Dendritic cell treated with granulocyte-macrophage colony-stimulating factor and Interleukin-4, amounts not matched to agents 40 ng/mL and 50 ng/mL, for 4 days (primary cell): Measurements from ENCODE around the gene PHYKPL.
"Not testable (repeated sequence)": the region's sequence is repeated elsewhere in the genome, so short reads cannot be mapped to it uniquely, and the experiment has no call there.

Experiments used
- H3K27ac Mint-ChIP-seq: one replicate; pipeline ENCODE4 v1.8.0; 2022; ENCODE audit warnings: mild to moderate bottlenecking, mixed read lengths
- H3K27me3 Mint-ChIP-seq: one replicate; pipeline ENCODE4 v1.8.0; 2022; ENCODE audit warnings: mild to moderate bottlenecking, mixed read lengths
- H3K36me3 Mint-ChIP-seq: one replicate; pipeline ENCODE4 v1.8.0; 2022; ENCODE audit warnings: low read depth, mixed read lengths
- H3K4me1 Mint-ChIP-seq: one replicate; pipeline ENCODE4 v1.8.0; 2022; ENCODE audit warnings: low read depth, mixed read lengths
- H3K4me3 Mint-ChIP-seq: one replicate; pipeline ENCODE4 v1.8.0; 2022; ENCODE audit warnings: mild to moderate bottlenecking, moderate library complexity, mixed read lengths
- H3K9me3 Mint-ChIP-seq: one replicate; pipeline ENCODE4 v1.8.0; 2022; ENCODE audit warnings: mixed read lengths
- intact Hi-C: fragments of 100-400 bp; cut with micrococcal nuclease; formaldehyde crosslinking; loops from one replicate; pipeline ENCODE4 v1.15.0; 2022

The PHYKPL gene

DNA sequence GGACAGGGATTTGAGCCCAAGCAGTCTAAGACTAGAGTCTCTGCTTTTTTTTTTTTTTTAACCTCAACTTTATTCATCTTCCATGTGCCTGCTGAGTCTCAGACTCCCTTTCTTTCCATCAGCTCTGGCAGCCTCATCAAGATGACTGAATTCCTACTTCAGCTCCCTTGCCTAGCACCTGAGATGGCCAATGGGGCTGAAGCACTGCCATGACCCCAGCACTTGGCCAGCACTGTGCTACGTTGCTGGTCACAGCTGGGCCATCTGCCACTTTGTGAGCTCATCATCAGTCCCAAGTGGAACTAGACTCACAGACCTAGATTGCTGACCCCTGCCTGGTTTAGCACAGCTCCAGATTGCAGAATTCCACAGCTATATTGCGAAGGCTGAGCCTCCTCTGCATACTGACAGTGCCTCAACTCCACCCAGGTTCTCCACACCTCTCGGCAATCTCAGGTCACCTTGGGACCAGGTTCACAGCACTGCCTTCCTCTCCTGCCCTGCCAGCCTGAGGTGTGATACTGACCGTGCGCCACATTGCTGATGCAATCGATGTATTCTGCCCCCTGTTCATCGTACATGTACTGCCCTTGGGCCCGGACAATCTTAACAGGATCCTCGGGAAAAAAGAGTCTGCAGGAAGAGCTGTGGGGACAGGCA lies 1.6 kb downstream of the PHYKPL start:
- Mint-ChIP-seq H3K4me1 (peaks cover 78% of the 10 kb centered on the region), H3K27me3 (no peaks in the 10 kb centered on the region)

DNA sequence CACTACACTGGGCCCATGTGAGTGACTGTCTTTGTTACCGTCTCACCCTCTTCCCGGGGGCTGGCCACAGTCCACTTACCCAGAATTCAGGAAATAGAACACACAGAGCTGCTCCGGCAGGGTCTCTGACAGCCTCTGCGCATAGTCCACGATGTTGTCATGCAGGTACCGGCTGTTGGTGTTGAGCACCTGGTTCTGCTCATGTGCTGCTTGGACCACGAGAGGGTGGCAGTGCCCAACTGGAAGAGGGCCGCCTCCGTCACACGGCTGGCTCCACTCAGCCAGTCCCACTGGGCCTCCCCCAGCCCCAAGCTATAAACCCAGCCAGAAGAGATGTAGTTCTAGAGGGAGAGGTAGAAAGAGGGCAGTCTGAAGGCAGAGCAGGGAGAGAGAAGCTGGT lies 2.7 kb downstream of the PHYKPL start:
- no peaks in the 10 kb centered on the region for H3K27me3 Mint-ChIP-seq
- H3K4me1 Mint-ChIP-seq: peaks cover 70% of the 10 kb centered on the region
- H3K4me3 Mint-ChIP-seq: no peak overlapping the region
- intact Hi-C loops: loop anchor here (5.0 kb wide), 2 partner anchors 362 to 1583 kb away; partner anchors contain the start of genes COL23A1 and TSPAN17
- H3K36me3 Mint-ChIP-seq: peaks cover 72% of the 10 kb centered on the region
- H3K27ac Mint-ChIP-seq: peak overlapping the region; percentile 1
- no peaks in the 10 kb centered on the region for H3K9me3 Mint-ChIP-seq

More for the DNA sequence above, 1.6 kb downstream of the PHYKPL start:
- Mint-ChIP-seq H3K4me3 (peak overlapping the region; percentile 84), H3K9me3 (no peaks in the 10 kb centered on the region), H3K27ac (peak overlapping the region; percentile 37), H3K36me3 (peaks cover 60% of the 10 kb centered on the region)
- intact Hi-C loops: loop anchor here (5.0 kb wide), 2 partner anchors 361 to 1584 kb away; partner anchors contain the start of genes COL23A1 and TSPAN17

DNA sequence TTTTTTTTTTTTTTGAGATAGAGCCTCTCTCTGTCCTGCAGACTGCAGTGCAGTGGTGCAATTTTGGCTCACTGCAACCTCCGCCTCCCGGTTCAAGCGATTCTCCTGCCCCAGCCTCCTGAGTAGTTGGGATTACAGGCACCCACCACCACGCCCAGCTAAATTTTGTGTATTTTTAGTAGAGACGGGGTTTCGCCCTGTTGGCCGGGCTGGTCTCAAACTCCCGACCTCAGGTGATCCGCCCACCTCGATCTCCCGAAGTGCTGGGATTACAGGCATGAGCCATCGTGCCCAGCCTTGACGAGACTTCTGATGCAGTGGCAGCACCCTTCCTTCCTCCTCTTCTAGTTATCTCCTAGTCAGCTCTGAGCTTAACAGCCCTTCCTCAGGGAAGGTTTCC lies 3.5 kb downstream of the PHYKPL start:
- H3K9me3 Mint-ChIP-seq, H3K27me3 Mint-ChIP-seq, H3K4me3 Mint-ChIP-seq, intact Hi-C loops: not testable (repeated sequence)
- Mint-ChIP-seq H3K27ac (peak overlapping the region; percentile 1), H3K4me1 (peaks cover 64% of the 10 kb centered on the region), H3K36me3 (peaks cover 79% of the 10 kb centered on the region)

DNA sequence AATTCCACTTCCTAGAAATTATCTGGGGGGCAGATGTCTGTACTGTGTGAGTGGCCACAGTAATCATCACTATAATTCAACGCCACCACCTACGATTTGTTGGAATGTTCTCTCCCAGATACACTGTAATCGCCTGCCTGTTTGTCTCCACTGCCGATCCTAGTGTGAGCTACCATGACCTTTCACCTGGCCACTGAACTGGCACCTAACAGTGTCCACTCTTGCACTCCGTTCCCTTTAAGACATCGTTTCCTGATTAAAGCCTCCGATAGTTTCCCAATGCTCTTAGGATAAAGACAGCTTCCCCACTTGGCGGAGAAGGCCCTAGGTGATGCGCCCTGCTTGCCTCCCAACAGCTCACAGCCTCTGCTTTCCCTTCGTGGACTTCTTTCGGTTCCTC lies 4.0 kb downstream of the PHYKPL start:
- intact Hi-C loops: no loop called here
- H3K27me3 Mint-ChIP-seq: no peaks in the 10 kb centered on the region
- no peak overlapping the region for H3K4me3 Mint-ChIP-seq
- no peak overlapping the region for H3K27ac Mint-ChIP-seq
- no peaks in the 10 kb centered on the region for H3K9me3 Mint-ChIP-seq
- H3K4me1 Mint-ChIP-seq: peaks cover 66% of the 10 kb centered on the region
- peaks cover 84% of the 10 kb centered on the region for H3K36me3 Mint-ChIP-seq

DNA sequence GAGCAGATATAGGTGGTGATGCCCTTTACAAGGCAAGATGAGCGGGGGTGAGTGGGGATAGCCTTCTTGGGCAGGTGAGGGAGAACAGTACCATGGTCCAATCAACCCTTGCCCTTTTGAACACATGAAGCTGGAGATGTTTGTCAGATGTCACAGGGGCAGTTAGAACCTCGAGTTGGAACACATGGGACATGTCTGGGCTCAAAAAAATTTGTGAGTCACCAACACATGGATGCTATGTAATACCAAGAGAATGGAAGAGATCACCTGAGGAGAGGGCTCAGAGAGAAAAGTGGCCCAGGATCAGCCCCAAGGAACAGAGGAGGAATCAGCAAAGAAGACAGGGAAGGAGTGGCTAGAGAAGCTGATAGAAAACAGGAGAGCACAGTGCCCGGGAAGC lies 4.7 kb downstream of the PHYKPL start:
- Mint-ChIP-seq H3K4me1 (peaks cover 66% of the 10 kb centered on the region), H3K4me3 (no peak overlapping the region), H3K27me3 (no peaks in the 10 kb centered on the region), H3K27ac (no peak overlapping the region), H3K36me3 (peaks cover 91% of the 10 kb centered on the region), H3K9me3 (no peaks in the 10 kb centered on the region)
- intact Hi-C loops: no loop called here

DNA sequence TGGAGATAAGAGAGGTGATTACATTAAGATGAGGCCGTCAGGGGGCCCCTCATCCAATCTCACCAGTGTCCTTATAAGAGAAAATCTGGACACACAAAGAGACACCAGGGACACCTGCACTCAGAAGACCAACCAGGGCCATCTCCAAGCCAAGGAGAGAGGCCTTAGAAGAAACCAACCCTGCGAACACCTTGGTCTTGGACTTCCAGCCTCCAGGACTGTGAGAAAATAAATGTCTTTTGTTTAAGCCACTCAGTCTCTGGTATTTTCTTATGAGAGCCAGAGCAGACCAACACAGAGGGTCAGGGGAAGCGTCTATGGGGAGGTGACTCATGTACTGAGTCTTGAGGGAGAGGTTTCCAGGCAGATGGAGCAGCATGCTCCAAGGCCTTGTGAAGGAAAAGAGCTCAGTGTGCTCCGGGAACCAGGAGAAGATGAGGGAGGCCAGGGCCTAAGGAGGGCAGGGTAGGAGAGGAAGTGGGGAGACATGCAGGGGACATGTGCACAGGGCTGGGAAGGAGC lies 5.4 kb downstream of the PHYKPL start:
- no peak overlapping the region for H3K27ac Mint-ChIP-seq

DNA sequence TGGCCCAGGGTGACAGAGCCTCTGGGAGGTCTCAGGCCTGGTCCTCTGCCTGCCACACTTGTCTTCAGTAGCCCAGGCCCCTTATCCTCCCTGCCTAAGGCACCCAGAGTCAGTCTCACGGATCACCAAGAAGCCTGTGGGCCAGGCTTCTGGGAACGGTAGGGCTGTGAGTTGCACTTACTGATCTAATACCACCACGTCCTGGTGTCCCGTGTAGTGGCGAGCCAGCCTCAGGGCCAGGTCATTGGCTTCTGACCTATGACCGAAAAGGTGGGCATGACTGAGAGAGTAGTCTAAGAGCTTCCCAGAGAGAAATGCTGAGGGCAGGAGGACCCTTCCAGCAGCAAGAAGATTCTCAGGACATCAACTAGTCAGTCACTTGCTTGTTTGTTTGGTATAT lies 7.4 kb downstream of the PHYKPL start:
- Mint-ChIP-seq H3K36me3 (peaks cover 100% of the 10 kb centered on the region), H3K4me3 (no peak overlapping the region), H3K4me1 (peaks cover 73% of the 10 kb centered on the region), H3K9me3 (no peaks in the 10 kb centered on the region), H3K27me3 (no peaks in the 10 kb centered on the region), H3K27ac (no peak overlapping the region)
- intact Hi-C loops: no loop called here

More for the DNA sequence above, 5.4 kb downstream of the PHYKPL start:
- H3K9me3 Mint-ChIP-seq: no peaks in the 10 kb centered on the region
- H3K4me1 Mint-ChIP-seq: peaks cover 71% of the 10 kb centered on the region
- no peaks in the 10 kb centered on the region for H3K27me3 Mint-ChIP-seq
- H3K4me3 Mint-ChIP-seq: no peak overlapping the region
- intact Hi-C loops: no loop called here
- H3K36me3 Mint-ChIP-seq: peaks cover 98% of the 10 kb centered on the region

DNA sequence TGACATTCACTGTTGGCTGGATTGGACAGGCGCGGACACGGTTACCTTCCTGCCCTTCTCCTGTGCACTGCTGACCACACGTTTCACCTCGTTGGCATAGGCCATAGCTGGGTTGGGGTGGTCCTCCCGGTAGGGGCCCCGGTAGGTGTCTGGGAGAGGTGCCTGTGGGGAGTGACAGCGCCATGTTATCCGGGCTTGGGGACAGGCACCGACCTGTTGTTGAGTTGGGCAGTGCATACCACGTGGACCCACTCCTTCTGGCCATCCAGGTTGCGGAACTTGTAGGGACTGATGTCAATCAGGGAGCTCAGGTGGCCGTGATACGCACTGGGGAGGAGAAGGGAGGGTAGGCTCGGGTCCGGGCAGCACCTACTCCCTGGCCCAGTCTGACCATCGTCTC lies 8.2 kb downstream of the PHYKPL start:
- Mint-ChIP-seq H3K9me3 (no peaks in the 10 kb centered on the region), H3K27me3 (no peaks in the 10 kb centered on the region), H3K27ac (no peak overlapping the region), H3K4me1 (peaks cover 65% of the 10 kb centered on the region), H3K36me3 (peaks cover 100% of the 10 kb centered on the region), H3K4me3 (no peak overlapping the region)
- intact Hi-C loops: no loop called here

DNA sequence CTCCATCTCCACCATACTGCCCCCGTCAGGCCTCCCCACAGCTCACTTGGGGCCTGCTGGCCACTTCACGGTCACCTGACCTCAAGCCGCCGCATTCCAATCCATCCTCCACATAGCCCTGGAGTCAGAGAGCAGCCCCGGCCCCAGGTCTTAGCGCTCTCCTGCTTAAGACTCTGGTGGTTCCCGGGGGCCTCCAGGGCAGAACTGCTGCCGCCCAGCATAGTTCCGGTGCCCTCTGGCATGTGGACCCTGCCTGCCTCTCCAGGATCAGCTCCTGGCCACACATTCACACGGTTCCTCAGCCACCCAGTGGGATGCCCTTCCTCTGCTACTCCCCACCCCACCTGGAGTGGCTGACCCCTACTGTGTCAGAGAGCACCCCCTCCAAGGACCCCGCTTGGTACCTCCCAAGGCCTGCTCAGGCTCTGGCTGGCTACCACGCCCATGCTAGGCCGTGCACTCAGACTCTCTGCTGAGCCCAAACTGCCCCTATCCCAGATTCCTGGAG lies 8.7 kb downstream of the PHYKPL start:
- Mint-ChIP-seq H3K36me3 (peaks cover 100% of the 10 kb centered on the region), H3K9me3 (no peaks in the 10 kb centered on the region), H3K4me3 (no peak overlapping the region), H3K27me3 (no peaks in the 10 kb centered on the region), H3K27ac (no peak overlapping the region), H3K4me1 (peaks cover 60% of the 10 kb centered on the region)
- intact Hi-C loops: no loop called here

DNA sequence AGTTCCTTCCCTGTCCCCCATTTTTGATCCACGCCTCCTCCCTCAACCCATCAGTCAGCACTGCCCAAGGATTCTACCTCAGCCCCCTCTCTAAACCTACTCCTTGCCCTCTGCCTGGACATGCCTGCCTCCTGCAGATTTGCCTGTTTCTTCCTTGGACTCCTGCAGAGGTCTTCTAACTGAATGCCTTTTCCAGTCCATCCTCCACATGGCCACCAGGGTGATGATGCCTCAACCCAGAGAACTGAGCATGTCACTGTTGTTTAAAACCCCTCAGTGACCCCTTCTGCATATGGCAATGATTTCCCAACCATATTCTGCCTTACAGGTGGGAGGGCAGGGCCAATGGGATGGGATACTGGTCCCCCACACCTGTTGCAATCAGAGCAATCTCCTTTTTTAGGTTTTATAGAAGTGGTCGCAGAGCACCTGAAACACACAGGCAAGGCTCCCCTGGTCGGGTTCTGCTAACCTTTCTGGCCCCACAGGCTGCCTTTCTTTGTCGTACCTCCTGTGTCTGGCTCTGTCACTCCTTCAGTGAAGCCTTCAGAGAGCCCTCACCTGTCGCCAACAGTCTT lies 9.3 kb downstream of the PHYKPL start:
- Mint-ChIP-seq H3K36me3 (peaks cover 100% of the 10 kb centered on the region), H3K27me3 (no peaks in the 10 kb centered on the region), H3K4me3 (no peak overlapping the region), H3K27ac (no peak overlapping the region), H3K9me3 (no peaks in the 10 kb centered on the region), H3K4me1 (peaks cover 55% of the 10 kb centered on the region)
- intact Hi-C loops: no loop called here

DNA sequence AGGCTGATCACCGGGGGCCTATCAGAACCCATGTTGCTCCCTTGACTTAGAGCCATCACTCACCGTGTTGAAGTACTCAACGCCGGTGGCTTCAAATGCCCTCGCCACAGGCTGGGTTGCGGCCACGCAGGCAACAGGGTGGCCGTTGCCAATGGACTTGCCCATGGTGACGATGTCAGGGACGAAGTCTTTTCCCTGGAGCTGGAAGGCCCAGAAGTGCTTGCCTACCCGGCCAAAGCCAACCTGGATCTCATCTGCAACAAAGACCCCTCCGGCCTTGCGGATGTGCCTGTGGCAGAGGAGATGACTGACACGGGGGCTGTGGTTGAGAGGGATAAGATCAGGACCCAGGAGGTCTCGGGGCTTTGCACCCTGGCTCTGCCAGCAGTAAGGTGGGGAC lies 10.3 kb downstream of the PHYKPL start:
- H3K9me3 Mint-ChIP-seq: no peaks in the 10 kb centered on the region
- no peak overlapping the region for H3K27ac Mint-ChIP-seq
- intact Hi-C loops: no loop called here
- H3K27me3 Mint-ChIP-seq: no peaks in the 10 kb centered on the region
- no peak overlapping the region for H3K4me3 Mint-ChIP-seq
- H3K36me3 Mint-ChIP-seq: peaks cover 99% of the 10 kb centered on the region
- peaks cover 46% of the 10 kb centered on the region for H3K4me1 Mint-ChIP-seq

DNA sequence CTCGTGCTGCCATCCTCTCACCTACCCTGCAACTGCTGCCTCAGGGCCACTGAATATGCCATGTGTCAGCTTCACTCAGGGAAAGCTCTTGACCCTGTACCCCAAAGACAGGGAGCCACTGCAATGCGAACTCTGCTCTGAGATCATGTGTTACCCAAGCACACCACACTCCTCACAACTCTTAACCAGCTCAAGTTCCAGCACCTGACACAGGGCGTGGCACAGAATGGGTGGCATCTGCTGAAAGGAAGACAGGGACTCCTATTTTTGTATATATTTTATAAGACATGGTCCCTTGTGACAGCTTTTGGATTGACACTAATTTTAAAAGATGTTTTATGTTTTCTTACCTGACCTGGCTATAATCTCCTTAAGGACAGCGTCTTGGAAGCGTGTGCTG lies 10.7 kb downstream of the PHYKPL start:
- peak overlapping the region; percentile 44 for H3K27ac Mint-ChIP-seq

DNA sequence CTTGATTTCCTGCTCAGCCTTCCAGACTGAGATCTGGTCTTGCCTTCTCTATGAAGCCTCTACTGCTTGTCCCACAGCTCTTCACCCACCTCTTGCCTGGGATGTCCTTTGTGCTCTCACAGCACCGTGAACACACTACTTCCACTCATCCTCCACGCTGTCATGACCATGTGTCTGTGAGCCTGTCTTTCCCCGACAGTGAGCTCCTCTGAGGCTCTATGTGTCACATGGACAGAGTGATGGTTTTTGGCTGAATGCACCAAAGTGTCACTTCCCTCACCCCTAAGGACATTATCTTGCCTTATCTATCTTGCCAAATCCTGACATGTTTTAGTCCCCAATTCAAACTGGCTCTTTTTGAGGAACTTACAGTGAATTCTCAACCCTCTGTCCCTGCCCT lies 11.3 kb downstream of the PHYKPL start:
- peak overlapping the region; percentile 44 for H3K27ac Mint-ChIP-seq
- H3K9me3 Mint-ChIP-seq: no peaks in the 10 kb centered on the region
- intact Hi-C loops: no loop called here
- no peaks in the 10 kb centered on the region for H3K27me3 Mint-ChIP-seq
- peaks cover 99% of the 10 kb centered on the region for H3K36me3 Mint-ChIP-seq
- H3K4me1 Mint-ChIP-seq: peaks cover 50% of the 10 kb centered on the region
- no peak overlapping the region for H3K4me3 Mint-ChIP-seq

More for the DNA sequence above, 10.7 kb downstream of the PHYKPL start:
- H3K36me3 Mint-ChIP-seq: peaks cover 99% of the 10 kb centered on the region
- no peaks in the 10 kb centered on the region for H3K9me3 Mint-ChIP-seq
- peaks cover 44% of the 10 kb centered on the region for H3K4me1 Mint-ChIP-seq
- H3K4me3 Mint-ChIP-seq: no peak overlapping the region
- intact Hi-C loops: no loop called here
- no peaks in the 10 kb centered on the region for H3K27me3 Mint-ChIP-seq

DNA sequence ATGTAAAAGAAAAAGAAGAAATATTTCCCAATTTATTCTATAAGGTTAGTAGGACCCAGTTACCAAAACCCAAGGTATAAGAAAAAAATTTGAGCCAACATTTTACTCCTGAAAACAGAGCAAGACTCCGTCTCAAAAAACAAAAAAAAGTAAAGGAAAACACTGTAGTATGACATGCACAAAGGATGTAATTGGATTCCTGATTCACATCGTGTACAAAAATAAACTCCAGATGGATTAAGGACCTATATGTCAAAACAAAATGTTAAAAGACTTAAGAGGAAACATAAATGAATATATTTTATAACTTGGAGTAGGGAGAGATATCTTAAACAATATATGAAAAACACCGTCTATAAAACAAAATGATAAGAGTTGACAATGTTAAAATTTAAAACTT lies 13.8 kb downstream of the PHYKPL start:
- intact Hi-C loops: no loop called here
- Mint-ChIP-seq H3K27me3 (no peaks in the 10 kb centered on the region), H3K27ac (no peak overlapping the region), H3K9me3 (no peaks in the 10 kb centered on the region), H3K36me3 (peaks cover 99% of the 10 kb centered on the region), H3K4me3 (no peak overlapping the region), H3K4me1 (peaks cover 60% of the 10 kb centered on the region)
